HG02798 (cell line): ENCODE data around the gene CLDN3.

ENCODE experiments used
- ATAC-seq: cut with Tn5 transposase; IDR thresholded peaks from one replicate; pipeline ENCODE4 v1.9.1; 2021; ENCODE audit warnings: mild to moderate bottlenecking; ENCODE audit not compliant: unreplicated experiment, poor library complexity

CLDN3 gene

DNA sequence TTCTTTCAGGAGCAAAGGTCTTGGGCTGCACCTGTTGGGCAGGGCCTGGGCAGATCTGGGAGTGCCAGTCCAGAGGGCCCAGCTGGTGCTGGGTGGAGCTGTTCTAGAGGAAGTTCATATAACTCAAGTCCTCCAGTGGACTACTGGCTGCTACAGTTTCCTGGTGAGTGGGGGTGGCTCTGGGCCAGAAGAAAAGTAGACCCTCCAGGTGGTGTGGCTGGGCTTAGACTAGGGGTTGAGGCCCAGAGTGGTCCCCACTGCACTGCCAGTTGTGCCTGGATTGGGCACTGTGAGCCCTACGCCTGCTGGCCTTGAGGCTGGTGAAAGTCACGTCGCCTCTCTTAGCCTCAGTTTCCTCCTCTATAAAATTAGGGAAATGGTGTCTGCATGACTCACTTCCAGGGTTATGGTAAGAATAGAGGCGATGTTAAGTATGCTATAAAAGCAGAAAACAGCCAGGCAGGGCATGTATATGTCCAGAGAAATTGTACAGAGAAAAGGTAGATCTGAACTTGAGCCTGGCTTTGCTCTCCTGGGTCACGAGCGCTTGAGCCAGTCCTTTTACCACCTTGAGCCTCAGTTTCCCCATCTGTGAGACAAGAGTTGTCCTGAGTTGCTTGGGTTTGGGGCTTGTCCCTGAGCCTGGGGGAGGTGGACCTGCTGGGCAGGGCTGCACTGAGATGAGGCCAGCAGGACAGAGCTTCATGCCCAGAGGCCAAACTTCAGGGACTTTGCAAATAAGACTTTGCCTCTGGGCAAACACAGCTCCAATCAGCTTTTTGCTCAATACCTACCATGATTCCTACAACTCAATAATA, 3.8 kb upstream of the CLDN3 start:
- ATAC-seq, result no peak

DNA sequence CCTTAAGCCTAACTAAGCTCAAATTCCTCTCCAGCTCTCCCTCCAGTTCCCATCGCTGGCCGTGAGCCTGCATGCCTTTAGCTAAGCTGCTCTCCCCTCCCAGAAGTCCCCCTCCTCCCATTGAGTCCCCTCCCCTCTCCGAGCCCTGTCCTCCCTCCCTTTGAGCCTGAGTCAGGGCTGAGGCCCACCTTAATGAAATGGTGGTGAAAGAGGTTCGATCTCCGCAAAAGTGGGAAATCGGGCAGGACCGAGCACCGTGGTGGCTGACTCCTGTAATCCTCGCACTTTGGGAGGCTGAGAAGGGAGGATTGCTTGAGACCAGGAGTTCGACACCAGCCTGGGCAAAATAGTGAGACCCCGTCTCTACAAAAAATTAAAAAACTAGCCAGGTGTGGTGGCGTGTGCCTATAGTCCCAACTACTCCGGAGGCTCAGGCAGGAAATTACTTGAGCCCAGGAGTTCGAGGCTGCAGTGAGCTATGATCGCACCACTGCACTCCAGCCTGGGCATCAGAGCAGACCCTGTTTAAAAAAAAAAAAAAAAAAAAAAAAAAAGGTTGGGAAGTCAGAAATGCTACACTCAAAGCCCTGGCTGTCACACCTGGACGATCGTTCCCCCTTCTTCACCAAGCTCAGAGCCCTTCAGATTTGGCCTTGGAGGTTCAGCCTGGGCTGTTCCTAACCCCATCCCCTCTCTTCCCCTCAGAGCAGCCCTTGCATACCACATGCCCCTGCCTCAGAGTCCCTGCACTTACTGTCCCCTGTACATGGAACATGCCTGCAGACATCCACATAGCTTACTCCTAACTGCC, 995 bp upstream of the CLDN3 start:
- ATAC-seq, result no peak

DNA sequence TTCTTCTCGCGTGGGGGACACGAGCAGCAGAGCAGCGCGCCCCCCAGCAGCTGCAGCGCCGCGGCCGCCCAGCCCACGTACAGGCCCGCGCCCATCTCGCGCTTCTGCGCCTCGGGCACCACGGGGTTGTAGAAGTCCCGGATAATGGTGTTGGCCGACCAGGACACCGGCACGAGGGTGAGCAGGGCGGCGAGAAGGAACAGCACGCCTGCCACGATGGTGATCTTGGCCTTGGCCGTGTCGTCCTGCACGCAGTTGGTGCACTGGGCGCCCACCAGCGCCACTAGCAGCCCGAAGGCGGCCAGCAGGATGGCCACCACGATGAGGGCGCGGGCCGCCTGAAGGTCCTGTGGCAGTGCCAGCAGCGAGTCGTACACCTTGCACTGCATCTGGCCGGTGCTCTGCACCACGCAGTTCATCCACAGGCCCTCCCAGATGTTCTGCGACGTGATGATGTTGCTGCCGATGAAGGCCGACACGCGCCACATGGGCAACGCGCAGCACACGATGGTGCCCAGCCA, 529 bp downstream of the CLDN3 start:
- no peak for ATAC-seq

DNA sequence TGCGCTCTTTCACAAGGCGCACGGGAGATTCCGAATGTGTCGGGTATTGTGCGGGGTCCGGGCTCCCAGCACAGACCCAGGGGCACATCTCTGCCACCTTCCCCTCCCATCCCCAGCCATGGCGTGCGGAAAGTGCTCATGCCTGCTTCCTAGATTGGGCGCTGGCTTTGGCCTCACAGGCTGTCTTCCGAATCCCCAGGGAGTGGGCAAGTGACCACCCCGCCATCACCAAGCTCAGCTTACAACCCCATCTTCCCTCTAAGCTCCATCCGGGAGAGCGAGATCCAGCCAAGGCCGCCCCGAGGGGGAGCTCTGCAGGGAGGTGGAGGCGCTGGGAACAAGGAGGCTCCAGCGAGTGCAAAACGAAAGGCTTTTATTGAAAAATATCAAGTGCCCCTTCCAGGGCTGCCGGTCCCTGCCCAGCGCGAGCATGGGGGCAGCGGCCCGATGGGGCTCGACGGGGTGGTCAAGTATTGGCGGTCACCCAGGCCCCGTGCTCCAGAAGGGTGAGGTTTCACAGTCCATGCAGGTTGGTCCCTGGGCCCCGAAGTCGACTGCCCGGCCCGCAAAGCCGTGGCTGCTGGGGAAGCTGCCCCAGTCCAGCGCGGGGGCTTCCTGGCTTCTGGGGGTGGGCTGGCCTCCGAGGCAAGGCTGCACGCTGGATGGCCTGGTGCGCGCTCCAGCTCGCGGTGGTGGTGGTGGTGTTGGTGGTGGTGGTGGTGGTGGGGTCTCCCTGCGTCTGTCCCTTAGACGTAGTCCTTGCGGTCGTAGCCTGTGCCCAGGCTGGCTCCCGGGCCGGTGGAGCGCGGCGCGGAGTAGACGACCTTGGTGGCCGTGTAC, 1.2 kb downstream of the CLDN3 start:
- no peak for ATAC-seq

DNA sequence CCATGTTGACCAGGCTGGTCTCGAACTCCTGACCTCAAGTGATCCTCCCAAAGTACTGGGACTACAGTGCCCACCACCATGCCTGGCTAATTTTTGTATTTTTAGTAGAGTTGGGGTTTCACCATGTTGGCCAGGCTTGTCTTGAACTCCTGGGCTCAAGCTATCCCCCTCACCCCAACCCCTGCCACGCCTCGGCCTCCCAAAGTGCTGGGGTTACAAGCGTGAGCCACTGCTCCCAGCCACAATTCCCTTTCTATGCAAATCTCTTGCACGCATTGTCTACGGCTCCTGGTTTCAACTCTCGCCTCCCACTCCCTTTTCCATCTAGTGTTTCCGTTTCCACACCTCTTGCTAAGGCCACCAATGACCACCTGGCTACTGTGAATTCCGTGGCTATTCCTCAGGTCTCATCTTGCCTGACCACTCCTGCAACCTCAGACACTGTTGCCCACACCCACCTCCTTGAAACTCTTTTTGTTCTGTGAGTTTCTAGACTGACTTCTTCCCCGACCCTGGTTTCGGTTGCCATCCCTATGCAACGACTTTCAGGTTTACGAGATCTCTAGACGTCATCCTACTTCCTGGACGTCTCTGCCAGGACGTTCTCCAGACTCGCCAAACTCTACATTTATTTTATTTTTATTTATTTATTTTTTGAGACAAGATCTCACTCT, 3.4 kb downstream of the CLDN3 start:
- ATAC-seq, result no peak

DNA sequence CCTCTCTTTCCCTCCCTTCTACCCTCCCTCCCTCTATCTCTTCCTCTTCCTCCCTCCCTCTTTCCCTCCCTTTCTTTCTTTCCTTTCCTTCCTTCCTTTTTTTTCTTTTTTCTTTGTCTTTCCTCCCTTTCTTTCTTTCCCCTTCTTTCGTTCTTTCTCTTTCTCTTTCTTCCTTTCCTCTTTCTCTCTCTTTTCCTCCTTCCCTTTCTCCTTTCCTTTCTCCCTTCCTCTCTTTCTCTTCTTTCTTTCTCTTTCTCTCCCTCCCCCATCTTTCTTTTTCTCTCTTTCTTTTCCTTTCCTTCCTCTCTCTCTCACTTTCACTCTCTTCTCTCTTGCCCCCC, 7.4 kb downstream of the CLDN3 start:
- no peak for ATAC-seq

DNA sequence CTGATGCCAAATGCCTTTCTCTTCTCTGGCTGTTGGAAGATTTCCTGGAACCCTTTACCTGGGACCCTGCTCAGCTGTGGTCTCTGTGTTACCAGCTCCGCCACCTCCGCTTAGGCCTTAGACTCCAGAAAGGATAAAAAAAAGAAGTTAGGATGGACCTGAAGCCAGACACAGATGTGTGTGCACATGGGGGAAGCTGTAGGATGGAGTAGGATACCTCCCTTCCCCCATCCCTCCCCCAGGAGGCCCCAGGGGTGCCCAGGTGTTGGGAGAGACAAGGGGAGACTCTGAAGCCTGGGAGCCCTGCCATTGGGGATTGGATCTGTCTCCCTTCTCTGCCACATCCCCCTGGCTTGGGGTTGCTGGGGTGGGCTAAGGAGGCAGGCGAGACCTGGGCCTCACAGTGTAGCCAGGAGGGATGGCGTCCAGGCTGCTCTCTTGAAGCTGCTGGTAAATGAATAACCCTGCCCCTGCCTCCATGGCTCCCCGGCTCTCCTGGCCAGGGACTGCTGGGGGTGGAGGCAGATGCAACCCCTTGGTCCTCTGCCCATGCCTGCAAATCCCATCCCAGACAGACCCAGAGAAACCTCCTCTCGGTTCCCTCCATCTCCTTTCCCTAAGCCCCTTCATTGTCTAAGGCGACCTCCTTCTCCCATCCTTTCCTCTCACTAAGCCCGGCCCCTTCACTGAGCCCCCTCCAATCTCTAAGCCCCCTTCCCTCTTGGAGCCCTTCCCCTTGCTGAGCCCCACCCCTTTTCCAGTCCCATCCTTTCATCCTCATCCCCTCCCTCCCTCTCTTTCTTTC, 8.0 kb downstream of the CLDN3 start:
- no peak for ATAC-seq

DNA sequence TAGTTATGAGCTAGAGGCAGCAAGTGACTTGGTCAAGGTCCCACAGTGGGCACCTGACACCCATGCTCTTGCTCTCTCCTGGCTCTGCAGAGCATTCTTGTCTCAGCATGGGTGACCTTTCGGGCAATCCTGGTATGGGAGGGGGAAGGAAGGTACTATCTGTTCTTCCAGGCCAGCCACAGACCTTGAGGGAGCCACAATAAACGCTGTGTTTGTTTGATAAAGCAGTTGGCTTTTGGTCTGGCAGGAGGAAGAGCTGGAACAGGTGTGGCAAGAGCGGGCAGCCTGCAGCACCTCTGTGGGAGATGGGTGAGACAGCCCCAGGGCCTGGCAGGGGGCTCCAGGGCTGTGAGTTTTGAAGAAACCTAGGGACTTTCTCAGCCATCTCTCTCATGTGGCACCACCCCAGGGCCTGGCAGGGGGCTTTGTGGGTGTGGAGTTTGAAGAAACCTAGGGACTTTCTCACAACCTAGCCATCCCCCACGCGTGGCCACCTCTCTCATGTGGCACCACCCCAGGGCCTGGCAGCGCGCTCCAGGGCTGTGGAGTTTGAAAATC, 11.4 kb downstream of the CLDN3 start:
- no peak for ATAC-seq

DNA sequence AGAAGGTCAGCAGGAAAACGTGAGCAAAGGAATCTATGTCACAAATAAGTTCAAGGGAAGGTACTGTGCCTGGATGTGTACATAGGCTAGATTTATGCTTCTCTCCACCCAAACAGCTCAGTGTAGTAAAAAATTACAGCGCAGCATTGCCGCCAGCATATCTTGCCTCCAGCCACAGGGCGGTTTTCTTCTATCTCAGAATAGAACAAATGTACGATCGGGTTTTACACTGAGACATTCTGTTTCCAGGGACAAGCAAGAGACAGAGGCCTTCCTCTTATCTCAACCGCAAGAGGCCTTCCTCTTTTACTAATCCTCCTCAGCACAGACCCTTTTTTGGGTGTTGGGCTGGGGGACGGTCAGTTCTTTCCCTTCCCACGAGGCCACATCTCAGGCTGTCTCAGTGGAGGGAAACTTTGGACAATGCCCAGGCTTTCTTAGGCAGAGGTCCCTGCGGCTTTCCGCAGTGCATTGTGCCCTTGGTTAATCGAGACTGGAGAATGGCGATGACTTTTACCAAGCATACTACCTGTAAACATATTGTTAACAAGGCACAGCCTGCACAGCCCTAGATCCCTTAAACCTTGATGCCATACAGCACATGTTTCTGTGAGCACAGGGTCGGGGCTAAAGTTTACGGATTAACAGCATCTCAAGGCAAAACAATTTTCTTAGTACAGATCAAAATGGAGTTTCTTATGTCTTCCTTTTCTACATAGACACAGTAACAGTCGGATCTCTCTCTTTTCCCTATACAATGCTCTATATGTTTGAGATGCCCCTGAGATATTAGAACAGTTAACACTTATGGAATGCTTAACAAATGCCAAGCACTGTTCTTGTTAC, 19.9 kb downstream of the CLDN3 start:
- ATAC-seq, result no peak

DNA sequence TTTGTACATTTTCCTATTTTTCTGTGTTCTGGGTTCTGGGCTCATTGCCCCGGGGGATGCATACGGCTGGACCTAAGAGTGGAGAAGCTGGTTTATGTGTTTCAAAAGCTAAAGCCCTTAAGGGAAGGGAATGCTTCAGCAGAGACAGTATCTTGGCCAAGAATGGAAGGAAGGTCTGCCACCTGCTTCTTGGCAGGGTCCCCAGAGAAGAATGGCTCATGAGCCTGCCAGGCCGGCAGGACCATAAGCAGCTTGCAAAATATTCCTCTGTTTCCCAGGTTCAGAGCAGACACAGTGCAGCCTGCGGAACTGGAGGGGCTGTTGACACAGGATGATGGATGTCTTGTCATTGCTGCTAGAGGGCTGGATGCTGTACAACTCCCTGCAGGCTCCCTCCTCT, 23.7 kb downstream of the CLDN3 start:
- ATAC-seq, result no peak

DNA sequence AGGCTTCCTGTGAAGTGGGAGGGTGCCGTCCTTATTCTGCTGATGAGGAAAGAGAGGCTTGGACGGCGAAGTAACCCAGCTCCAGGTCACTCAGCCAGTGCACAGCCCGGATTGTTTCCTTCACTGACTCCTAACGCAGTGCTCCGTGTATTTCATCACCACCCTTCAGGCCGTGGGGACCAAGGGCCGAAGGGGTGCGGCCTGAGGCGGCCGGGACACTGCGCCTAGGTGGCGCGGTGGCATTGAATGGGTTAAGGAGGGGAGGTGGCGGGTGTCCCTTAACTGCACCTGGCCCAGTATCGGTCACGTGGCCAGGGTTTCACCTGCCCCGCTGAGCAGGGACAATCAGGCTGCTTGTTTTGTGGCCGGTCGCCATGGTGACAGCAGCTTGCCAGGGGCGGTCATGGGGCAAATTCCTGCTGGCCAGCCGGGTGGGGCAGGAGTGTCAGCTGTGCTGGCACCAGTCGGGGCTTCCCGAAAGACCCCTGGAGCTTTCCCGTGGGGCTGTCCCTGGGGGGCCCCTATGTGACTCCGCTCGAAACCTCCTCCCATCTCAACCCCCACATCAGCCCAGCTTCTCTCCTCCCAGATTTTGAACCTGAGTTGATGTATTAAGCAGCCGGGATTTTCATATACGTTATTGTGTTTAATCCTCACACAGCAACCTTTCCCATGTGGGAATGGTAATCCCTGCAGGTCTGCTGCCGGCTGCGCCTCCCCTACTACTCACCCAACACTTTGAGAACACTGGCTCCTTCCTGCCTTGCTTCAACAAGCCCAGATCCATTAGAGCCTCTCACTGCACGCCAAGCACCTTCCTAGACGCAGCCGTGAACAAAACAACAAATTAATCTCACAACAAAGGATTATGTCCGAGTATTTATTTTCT, 27.1 kb downstream of the CLDN3 start:
- ATAC-seq, result no peak

DNA sequence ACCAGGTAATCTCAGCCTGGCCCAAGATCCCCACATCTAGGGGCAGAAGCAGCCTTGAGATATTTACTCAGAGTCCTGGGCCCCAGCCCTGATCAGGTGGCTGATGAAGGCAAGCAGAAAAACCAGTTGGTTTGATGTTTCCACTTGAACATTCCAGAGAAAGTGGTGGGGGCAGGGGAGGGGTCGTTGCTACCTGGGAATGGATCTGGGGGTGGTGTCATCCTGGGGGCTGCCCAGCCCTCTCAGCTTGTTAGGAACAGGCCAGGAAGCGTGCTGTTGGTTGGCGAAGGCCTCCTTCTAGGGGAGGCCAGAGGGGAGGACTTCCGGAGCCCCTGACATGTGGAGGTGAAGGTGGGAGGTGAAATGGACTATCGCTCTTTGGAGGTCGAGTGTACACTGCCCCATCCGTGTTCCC, 27.7 kb downstream of the CLDN3 start:
- no peak for ATAC-seq

DNA sequence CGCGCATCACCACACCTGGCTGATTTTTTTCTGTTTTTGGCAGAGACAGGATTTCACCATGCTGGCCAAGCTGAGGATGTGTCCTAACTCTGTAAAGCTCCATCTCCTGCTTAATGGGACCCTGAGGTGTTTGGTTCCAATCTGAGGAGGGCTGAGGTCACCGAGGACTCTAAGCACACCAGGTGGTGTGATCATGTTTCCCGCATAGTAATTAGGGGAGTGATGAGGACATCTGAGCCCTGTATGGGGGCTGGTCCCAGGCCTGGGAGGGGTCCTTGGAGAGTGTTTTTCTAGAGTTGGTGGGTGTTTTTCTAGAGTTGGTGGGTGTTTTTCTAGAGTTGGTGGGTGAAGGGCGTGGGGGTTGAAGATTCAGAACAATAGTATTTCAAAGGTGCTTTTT, 28.5 kb downstream of the CLDN3 start:
- no peak for ATAC-seq

DNA sequence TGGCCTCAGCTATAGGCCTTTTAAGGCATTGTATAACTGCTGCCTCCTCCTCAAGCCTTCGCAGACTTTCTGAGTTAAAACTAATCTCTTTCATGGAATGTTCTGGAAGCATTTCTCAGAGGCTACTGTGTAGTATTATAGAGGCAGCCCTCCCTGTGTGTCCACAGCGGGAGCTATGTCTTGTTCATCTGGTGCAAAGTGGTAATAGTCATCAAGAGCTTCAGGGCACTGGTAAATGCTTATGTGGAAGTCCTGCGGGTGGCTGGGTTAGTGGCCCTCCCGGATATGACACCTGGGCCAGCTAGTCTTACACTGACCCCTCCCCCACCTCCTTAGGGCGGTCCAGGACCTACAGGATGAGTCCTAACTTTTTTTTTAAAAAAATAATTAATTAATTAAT, 29.3 kb downstream of the CLDN3 start:
- no peak for ATAC-seq

DNA sequence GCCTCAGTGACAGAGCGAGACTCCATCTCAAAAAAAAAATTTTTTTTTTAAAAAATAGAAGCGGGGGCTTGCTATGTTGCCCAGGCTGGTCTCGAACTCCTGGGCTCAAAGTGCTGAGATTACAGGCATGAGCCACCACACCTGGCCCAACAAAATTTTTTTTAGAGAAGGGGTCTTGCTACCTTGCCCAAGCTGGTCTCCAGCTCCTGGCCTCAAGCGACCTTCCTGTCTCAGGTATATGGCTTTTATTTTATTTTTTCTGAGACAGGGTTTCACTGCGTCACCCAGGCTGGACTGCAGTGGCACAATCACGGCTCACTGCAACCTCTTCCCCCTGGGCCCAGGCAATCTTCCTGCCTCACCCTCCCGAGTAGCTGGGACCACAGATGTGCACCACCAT, 29.9 kb downstream of the CLDN3 start:
- ATAC-seq, result no peak

DNA sequence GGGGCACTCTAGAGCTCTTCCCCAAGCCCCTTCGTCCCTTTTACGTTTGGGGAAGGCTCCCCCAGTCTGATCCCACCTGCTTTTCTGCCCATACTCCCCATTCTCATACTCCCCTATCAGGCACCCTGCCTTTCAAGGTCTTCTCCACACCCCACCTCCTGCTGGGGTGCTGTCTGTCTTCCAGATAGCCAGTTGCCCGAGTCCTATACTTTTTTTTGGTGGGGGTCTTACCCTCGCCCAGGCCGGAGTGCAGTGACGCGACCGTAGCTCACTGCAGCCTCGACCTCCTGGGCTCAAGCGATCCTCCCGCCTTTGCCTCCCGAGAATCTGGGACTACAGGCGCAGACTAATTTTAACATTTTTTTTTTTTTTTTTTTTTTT, 30.7 kb downstream of the CLDN3 start:
- no peak for ATAC-seq
